Measurements from ENCODE around the gene PRR12. TPM values are rescaled to one million over a fixed set of nuclear protein-coding genes. Genes with fewer than 3 reads are reported as not detected.

PRR12 gene
- total RNA-seq, 4 donors from 2014 or later = 11.6 to 32.7 (median 18.1) TPM

GRCh38 chr19:49651029-49651819 lies 60.2 kb downstream of the PRR12 start:
- DNase-seq (ENCODE audit: low spot score in 2 of 2) = no peak
- Histone ChIP-seq H3K27me3 (no peaks in the 10 kb centered on the region), H3K9me3 (no peaks in the 10 kb centered on the region), H3K27ac (no peak overlapping the region), H3K36me3 (peaks cover 5 to 100% (median 46%) of the 10 kb centered on the region in 3 donors), H3K4me3 (no peak overlapping the region), H3K4me1 (peaks cover 0 to under 1% (median 0%) of the 10 kb centered on the region in 4 donors)
- 96 to 97% methylated on average over 62 to 63 of the region's 72 CpGs for WGBS, 2 donors
- TF ChIP-seq CTCF (IDR thresholded peaks at IDR 0.05) (no peak), EP300 (IDR thresholded peaks at IDR 0.05) (no peak), POLR2A (IDR thresholded peaks at IDR 0.05) (no peak)

GRCh38 chr19:49651820-49652550 lies 61.0 kb downstream of the PRR12 start:
- no peak overlapping the region for H3K27ac ChIP-seq
- TF ChIP-seq EP300 (IDR thresholded peaks at IDR 0.05) (no peak), POLR2A (IDR thresholded peaks at IDR 0.05) (no peak), CTCF (IDR thresholded peaks at IDR 0.05) (no peak)
- WGBS, 2 donors = 97% methylated on average over 95 to 108 of the region's 110 CpGs
- no peaks in the 10 kb centered on the region for H3K27me3 ChIP-seq
- no peaks in the 10 kb centered on the region for H3K4me1 ChIP-seq
- no peak for DNase-seq (ENCODE audit: low spot score in 2 of 2)
- no peaks in the 10 kb centered on the region for H3K9me3 ChIP-seq
- peaks cover 5 to 100% (median 39%) of the 10 kb centered on the region in 3 donors for H3K36me3 ChIP-seq
- H3K4me3 ChIP-seq = no peak overlapping the region

- TF ChIP-seq POLR2A (IDR thresholded peaks at IDR 0.05) = no peak
- TF ChIP-seq CTCF (IDR thresholded peaks at IDR 0.05) = no peak
- TF ChIP-seq EP300 (IDR thresholded peaks at IDR 0.05) = no peak
- Histone ChIP-seq H3K4me1 (no peaks in the 10 kb centered on the region), H3K27ac (no peak overlapping the region), H3K4me3 (no peak overlapping the region), H3K9me3 (no peaks in the 10 kb centered on the region), H3K36me3 (peaks cover 5 to 100% (median 45%) of the 10 kb centered on the region in 3 donors), H3K27me3 (no peaks in the 10 kb centered on the region)
- DNase-seq (ENCODE audit: low spot score in 2 of 2) = no peak
- 93 to 95% methylated on average over 55 to 57 of the region's 58 CpGs for WGBS, 2 donors
Observed at GRCh38 chr19:49652551-49653465, 61.8 kb downstream of the PRR12 start.

GRCh38 chr19:49653466-49653806 lies 62.5 kb downstream of the PRR12 start:
- no peak for DNase-seq (ENCODE audit: low spot score in 2 of 2)
- Histone ChIP-seq H3K4me1 (no peaks in the 10 kb centered on the region), H3K27me3 (no peaks in the 10 kb centered on the region), H3K27ac (no peak overlapping the region), H3K4me3 (no peak overlapping the region), H3K36me3 (peaks cover 5 to 100% (median 50%) of the 10 kb centered on the region in 3 donors), H3K9me3 (no peaks in the 10 kb centered on the region)
- no peak for TF ChIP-seq POLR2A (IDR thresholded peaks at IDR 0.05)
- no peak for TF ChIP-seq EP300 (IDR thresholded peaks at IDR 0.05)
- no peak for TF ChIP-seq CTCF (IDR thresholded peaks at IDR 0.05)
- 74 to 87% methylated on average over 11 to 13 of the region's 13 CpGs for WGBS, 2 donors

All from tibial nerve (tissue), 4 donors.